B cell (primary cell): Measurements from ENCODE around the gene AANAT.

Experiments used
- CTCF ChIP-seq: fragments of 200-600 bp; IDR thresholded peaks from one replicate; pipeline ENCODE4 v1.8.0; 2022; ENCODE audit warnings: antibody characterized with exemption, mild to moderate bottlenecking
- EZH2 ChIP-seq: IDR thresholded peaks from 2 replicates; pipeline ENCODE4 v1.6.1; 2012; ENCODE audit warnings: borderline replicate concordance, low read depth, mild to moderate bottlenecking, moderate library complexity, low read length; ENCODE audit not compliant: insufficient read depth, poor library complexity, severe bottlenecking

DNA sequence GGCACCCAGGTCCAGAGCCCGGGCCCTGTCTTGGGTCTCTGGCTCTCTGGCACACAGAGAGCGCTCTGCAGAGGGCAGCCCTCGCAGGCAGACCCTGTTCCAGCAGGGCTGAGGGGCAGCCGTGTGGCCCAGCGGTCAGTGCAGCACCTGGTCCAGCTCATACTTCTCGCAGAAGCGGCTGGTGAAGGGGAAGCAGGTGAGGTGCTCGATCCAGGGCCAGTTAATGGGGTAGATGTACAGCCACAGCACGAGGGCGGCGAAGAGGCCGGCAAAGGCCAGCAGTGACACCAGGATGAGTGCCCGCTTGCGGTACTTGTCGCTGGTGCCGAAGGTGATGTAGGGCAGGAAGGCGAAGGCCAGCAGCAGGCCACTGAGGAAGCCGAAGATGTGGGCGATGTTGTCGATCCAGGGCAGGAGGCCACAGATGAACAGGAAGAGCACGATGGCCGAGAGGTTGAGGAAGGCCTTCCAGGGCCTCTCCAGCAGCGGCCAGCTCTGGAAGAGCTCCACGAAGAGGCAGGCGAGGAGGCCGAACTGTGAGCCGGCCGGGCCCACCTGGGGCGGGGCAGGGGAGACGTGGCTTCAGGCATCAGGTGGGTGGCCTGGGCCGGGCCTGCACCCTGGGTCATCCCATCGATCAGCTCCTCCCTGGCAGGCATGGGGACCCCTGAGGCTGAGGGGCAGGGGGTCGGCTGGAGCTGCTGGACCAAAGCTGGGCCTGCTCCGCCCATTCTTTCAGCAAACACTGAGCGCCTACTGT, 4.3 kb downstream of the AANAT start:
- TF ChIP-seq EZH2 (no peak), CTCF (no peak)
